Measurements from ENCODE around the gene ZMIZ2. TPM values are rescaled to one million over a fixed set of nuclear protein-coding genes. Genes with fewer than 3 reads are reported as not detected.

ZMIZ2 gene
- total and polyA plus RNA-seq, 9 of the 15 experiments (the other 6 are each of a cell fraction or from before 2014, with no cell fraction given) = 0.13 to 40.3 (median 4.9) TPM

GRCh38 chr7:44748948-44749731 lies 493 bp downstream of the ZMIZ2 start (continued):
- TF ChIP-seq, protein P1, sequence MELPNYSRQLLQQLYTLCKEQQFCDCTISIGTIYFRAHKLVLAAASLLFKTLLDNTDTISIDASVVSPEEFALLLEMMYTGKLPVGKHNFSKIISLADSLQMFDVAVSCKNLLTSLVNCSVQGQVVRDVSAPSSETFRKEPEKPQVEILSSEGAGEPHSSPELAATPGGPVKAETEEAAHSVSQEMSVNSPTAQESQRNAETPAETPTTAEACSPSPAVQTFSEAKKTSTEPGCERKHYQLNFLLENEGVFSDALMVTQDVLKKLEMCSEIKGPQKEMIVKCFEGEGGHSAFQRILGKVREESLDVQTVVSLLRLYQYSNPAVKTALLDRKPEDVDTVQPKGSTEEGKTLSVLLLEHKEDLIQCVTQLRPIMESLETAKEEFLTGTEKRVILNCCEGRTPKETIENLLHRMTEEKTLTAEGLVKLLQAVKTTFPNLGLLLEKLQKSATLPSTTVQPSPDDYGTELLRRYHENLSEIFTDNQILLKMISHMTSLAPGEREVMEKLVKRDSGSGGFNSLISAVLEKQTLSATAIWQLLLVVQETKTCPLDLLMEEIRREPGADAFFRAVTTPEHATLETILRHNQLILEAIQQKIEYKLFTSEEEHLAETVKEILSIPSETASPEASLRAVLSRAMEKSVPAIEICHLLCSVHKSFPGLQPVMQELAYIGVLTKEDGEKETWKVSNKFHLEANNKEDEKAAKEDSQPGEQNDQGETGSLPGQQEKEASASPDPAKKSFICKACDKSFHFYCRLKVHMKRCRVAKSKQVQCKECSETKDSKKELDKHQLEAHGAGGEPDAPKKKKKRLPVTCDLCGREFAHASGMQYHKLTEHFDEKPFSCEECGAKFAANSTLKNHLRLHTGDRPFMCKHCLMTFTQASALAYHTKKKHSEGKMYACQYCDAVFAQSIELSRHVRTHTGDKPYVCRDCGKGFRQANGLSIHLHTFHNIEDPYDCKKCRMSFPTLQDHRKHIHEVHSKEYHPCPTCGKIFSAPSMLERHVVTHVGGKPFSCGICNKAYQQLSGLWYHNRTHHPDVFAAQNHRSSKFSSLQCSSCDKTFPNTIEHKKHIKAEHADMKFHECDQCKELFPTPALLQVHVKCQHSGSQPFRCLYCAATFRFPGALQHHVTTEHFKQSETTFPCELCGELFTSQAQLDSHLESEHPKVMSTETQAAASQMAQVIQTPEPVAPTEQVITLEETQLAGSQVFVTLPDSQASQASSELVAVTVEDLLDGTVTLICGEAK (IDR thresholded peaks at IDR 0.05) = no peak
- TF ChIP-seq, protein P1 (CRISPR knock-in tag; IDR thresholded peaks at IDR 0.05) = no peak
- TF ChIP-seq E2F6 (IDR thresholded peaks at IDR 0.05; ENCODE audit: borderline replicate concordance in 1 of 2, extremely low read depth in 1 of 2, insufficient read depth in 1 of 2, insufficient read length in 1 of 2, low read depth in 1 of 2, low read length in 1 of 2, poor library complexity in 1 of 2, severe bottlenecking in 1 of 2) = peak in 1 of 2 experiments; percentile 12
- TF ChIP-seq, protein P2, sequence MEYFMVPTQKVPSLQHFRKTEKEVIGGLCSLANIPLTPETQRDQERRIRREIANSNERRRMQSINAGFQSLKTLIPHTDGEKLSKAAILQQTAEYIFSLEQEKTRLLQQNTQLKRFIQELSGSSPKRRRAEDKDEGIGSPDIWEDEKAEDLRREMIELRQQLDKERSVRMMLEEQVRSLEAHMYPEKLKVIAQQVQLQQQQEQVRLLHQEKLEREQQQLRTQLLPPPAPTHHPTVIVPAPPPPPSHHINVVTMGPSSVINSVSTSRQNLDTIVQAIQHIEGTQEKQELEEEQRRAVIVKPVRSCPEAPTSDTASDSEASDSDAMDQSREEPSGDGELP (CRISPR knock-in tag; IDR thresholded peaks at IDR 0.05; ENCODE audit: borderline replicate concordance) = peak; percentile 26; the same call in 1 of the 2 replicates
